ENCODE measurements around the gene CELF5.
"Not testable (repeated sequence)": the region's sequence is repeated elsewhere in the genome, so short reads cannot be mapped to it uniquely, and the experiment has no call there.

The CELF5 gene

DNA sequence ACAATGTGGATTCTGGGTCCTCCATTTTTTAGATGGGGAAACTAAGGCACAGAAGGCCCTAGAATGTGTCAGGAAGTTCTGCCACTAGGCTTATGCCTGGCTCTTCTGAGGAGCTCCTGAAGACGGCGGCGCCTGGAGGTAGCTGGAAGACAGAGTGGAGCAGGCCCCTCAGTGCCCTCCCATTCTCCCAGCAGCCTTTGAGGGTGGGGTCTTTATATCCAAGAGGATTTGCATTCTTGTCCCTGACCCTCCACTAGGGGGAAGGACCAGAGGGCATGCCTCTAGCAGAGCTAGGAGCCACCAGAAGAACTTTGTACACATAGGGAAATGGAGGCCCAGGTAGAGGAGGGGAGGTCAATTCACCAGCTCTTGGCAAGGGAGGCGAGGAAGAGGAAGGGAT is 9.4 kb downstream of the CELF5 start:
- no peaks in the 10 kb centered on the region for H3K4me1 ChIP-seq (ENCODE audit: insufficient read depth, low read length, severe bottlenecking)
- no peaks in the 10 kb centered on the region for H3K9me2 ChIP-seq (ENCODE audit: low read depth, low read length)
- no peaks in the 10 kb centered on the region for H3K79me2 ChIP-seq (ENCODE audit: insufficient read depth, low read length)
- no peak overlapping the region for H3K27ac ChIP-seq (ENCODE audit: low read depth, low read length, poor library complexity, severe bottlenecking)
- no peaks in the 10 kb centered on the region for H3K27me3 ChIP-seq (ENCODE audit: insufficient read depth, low read length)
- no peak overlapping the region for H3K9ac ChIP-seq (ENCODE audit: low read length)
- no peaks in the 10 kb centered on the region for H3K36me3 ChIP-seq (ENCODE audit: insufficient read depth, low read length)
- no peak for TF ChIP-seq EZH2 (IDR thresholded peaks at IDR 0.05; ENCODE audit: borderline replicate concordance, low read length)
- TF ChIP-seq CTCF (IDR thresholded peaks at IDR 0.05; ENCODE audit: low read length): no peak
- no peak overlapping the region for H2AFZ ChIP-seq (ENCODE audit: low read length)
- no peaks in the 10 kb centered on the region for H3K9me3 ChIP-seq (ENCODE audit: low read length)
- H3F3A ChIP-seq (ENCODE audit: insufficient read depth, low read length): no peaks in the 10 kb centered on the region
- no peak overlapping the region for H3K4me2 ChIP-seq (ENCODE audit: low read length)
- no peaks in the 10 kb centered on the region for H4K20me1 ChIP-seq (ENCODE audit: insufficient read depth, low read length)
- H3K4me3 ChIP-seq (ENCODE audit: low read depth, low read length, poor library complexity, severe bottlenecking): no peak overlapping the region

- Histone ChIP-seq H3K79me2 (ENCODE audit: insufficient read depth, low read length) (no peaks in the 10 kb centered on the region), H4K20me1 (ENCODE audit: insufficient read depth, low read length) (no peaks in the 10 kb centered on the region), H3F3A (ENCODE audit: insufficient read depth, low read length) (no peaks in the 10 kb centered on the region), H3K9ac (ENCODE audit: low read length) (no peak overlapping the region), H3K27ac (ENCODE audit: low read depth, low read length, poor library complexity, severe bottlenecking) (no peak overlapping the region), H3K4me1 (ENCODE audit: insufficient read depth, low read length, severe bottlenecking) (no peaks in the 10 kb centered on the region), H2AFZ (ENCODE audit: low read length) (no peak overlapping the region), H3K4me3 (ENCODE audit: low read depth, low read length, poor library complexity, severe bottlenecking) (no peak overlapping the region), H3K27me3 (ENCODE audit: insufficient read depth, low read length) (no peaks in the 10 kb centered on the region), H3K36me3 (ENCODE audit: insufficient read depth, low read length) (no peaks in the 10 kb centered on the region), H3K4me2 (ENCODE audit: low read length) (no peak overlapping the region), H3K9me3 (ENCODE audit: low read length) (no peaks in the 10 kb centered on the region), H3K9me2 (ENCODE audit: low read depth, low read length) (no peaks in the 10 kb centered on the region)
- TF ChIP-seq CTCF (IDR thresholded peaks at IDR 0.05; ENCODE audit: low read length) (peak; percentile 43), EZH2 (IDR thresholded peaks at IDR 0.05; ENCODE audit: borderline replicate concordance, low read length) (no peak)
These were observed 10.3 kb downstream of the CELF5 start for GRCh38 chr19:3234800-3235199.

- not testable (repeated sequence) for H3K9ac ChIP-seq (ENCODE audit: low read length); H4K20me1 ChIP-seq (ENCODE audit: insufficient read depth, low read length); H3K4me2 ChIP-seq (ENCODE audit: low read length); H3K79me2 ChIP-seq (ENCODE audit: insufficient read depth, low read length); H3K36me3 ChIP-seq (ENCODE audit: insufficient read depth, low read length); H3K9me3 ChIP-seq (ENCODE audit: low read length); H3K27ac ChIP-seq (ENCODE audit: low read depth, low read length, poor library complexity, severe bottlenecking); H3K4me1 ChIP-seq (ENCODE audit: insufficient read depth, low read length, severe bottlenecking); H3K9me2 ChIP-seq (ENCODE audit: low read depth, low read length); H3K27me3 ChIP-seq (ENCODE audit: insufficient read depth, low read length); H3F3A ChIP-seq (ENCODE audit: insufficient read depth, low read length); H2AFZ ChIP-seq (ENCODE audit: low read length); H3K4me3 ChIP-seq (ENCODE audit: low read depth, low read length, poor library complexity, severe bottlenecking)
These were observed 11.1 kb downstream of the CELF5 start for GRCh38 chr19:3235604-3236003.

GRCh38 chr19:3236272-3236671 is 11.8 kb downstream of the CELF5 start:
- H4K20me1 ChIP-seq (ENCODE audit: insufficient read depth, low read length): no peaks in the 10 kb centered on the region
- no peaks in the 10 kb centered on the region for H3F3A ChIP-seq (ENCODE audit: insufficient read depth, low read length)
- no peak for TF ChIP-seq CTCF (IDR thresholded peaks at IDR 0.05; ENCODE audit: low read length)
- TF ChIP-seq EZH2 (IDR thresholded peaks at IDR 0.05; ENCODE audit: borderline replicate concordance, low read length): no peak
- H3K79me2 ChIP-seq (ENCODE audit: insufficient read depth, low read length): no peaks in the 10 kb centered on the region
- H3K9me2 ChIP-seq (ENCODE audit: low read depth, low read length): no peaks in the 10 kb centered on the region
- no peaks in the 10 kb centered on the region for H3K9me3 ChIP-seq (ENCODE audit: low read length)
- H3K4me3 ChIP-seq (ENCODE audit: low read depth, low read length, poor library complexity, severe bottlenecking): no peak overlapping the region
- H3K27me3 ChIP-seq (ENCODE audit: insufficient read depth, low read length): no peaks in the 10 kb centered on the region
- no peaks in the 10 kb centered on the region for H3K36me3 ChIP-seq (ENCODE audit: insufficient read depth, low read length)
- no peak overlapping the region for H2AFZ ChIP-seq (ENCODE audit: low read length)
- H3K4me1 ChIP-seq (ENCODE audit: insufficient read depth, low read length, severe bottlenecking): no peaks in the 10 kb centered on the region
- H3K9ac ChIP-seq (ENCODE audit: low read length): no peak overlapping the region
- H3K27ac ChIP-seq (ENCODE audit: low read depth, low read length, poor library complexity, severe bottlenecking): no peak overlapping the region
- H3K4me2 ChIP-seq (ENCODE audit: low read length): no peak overlapping the region
